NCI-H187 treated with DMSO at 0.1 percent for 48 hours (cell line): Measurements from ENCODE around the gene RASSF1.

ENCODE experiments used
- DNase-seq: peaks from one replicate; lab custom pipeline; 2025; lab: John Stamatoyannopoulos, UW

RASSF1 gene

DNA sequence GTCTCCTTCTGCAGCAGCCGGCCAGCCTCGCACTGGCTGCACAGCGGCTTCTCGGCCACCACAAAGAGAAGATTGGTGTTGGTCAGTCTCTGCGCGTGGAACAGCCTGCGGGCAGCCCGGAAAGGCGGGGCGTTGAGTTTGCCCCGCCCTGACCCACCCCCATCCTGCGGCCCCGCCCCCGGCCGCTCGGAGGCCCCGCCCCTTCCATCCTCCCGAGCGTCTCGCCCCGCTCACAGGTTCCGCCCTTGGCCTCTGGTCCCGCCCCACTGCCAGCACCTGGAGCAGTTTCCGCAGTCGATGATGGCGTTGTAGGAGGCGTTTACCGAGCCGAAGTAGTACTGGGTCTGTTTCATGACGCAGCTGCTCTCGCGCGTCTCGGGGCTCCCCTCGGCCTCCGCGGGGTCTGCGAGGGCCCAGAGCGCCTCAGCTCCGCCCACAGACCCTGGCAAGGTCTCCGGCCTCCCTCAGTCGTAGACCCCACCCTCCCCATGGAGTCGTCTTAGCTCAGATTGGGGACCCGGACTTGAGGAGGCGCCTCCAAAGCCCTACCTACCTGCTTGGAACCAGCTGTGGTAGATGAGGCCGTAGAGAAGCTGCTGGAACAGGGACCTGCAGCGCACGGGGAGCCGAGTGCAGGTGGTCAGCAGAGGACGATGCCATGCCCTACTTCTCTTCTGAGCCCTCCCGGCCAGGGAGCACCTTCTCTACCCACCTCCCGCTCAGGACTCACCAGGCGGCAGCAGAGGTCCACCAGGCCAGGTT, 24.6 kb upstream of the RASSF1 start:
- DNase-seq: no peak

DNA sequence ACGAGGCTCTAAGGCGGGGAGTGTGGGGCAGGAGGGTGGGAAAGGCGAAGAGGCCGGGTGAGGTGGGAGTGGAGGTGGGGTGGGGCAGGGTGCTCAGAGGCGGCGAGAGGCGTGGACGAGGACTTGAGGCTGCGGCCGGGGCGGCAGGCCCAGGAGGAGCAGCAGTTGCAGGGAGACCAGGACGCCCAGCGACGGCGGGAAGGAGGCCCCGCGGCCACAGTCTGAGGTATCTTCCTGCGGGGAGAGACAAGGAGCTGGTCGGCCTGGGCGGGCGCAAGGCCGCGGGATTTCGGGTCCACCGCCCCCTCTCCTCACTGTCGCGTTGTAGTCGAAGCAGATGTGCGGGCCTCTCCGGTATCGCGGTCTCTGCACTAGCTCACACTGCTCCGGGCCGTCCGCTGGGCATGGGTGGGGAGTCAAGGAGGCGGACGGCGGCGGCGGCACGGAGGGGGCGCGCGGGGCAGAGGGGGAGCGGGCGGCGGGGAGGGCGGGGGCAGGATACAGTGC, 24.0 kb upstream of the RASSF1 start:
- no peak for DNase-seq

- DNase-seq: no peak
Observed at GRCh38 chr3:50359760-50360110, 19.1 kb upstream of the RASSF1 start.

- peak; percentile 88 for DNase-seq
Observed at GRCh38 chr3:50358911-50359759, 18.5 kb upstream of the RASSF1 start, which contains the start of gene TMEM115. TSS of gene TMEM115 (minus strand) at chr3:50359521. CDS start at chr3:50359063, 458 bp downstream.

- no peak for DNase-seq
Observed at GRCh38 chr3:50358355-50358910, 17.8 kb upstream of the RASSF1 start.

- no peak for DNase-seq
Observed at GRCh38 chr3:50357481-50357880, 16.8 kb upstream of the RASSF1 start.

DNA sequence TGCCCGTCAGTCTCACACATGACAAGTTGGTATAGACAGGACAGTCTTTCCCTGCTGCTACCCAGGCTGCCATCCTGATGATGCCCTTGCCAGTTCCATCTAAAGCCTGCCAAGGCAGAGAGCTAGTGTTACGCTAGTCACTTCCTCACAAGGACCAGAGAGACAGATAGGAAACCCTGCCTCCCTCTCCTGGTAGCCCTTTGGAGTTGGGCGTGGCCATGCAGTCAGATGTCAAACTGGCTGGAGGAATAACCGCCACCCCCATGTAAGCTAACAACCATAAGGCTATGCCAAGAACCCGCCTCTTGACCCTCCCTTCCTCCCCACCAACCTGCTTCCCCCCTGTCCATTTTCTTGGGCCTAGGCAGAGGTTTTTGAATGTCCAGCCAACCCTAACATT, 15.9 kb upstream of the RASSF1 start:
- DNase-seq: no peak

GRCh38 chr3:50355829-50356552, 15.4 kb upstream of the RASSF1 start:
- no peak for DNase-seq

GRCh38 chr3:50354850-50355249, 14.2 kb upstream of the RASSF1 start:
- no peak for DNase-seq

- DNase-seq: no peak
Observed at GRCh38 chr3:50354186-50354764, 13.6 kb upstream of the RASSF1 start.

DNA sequence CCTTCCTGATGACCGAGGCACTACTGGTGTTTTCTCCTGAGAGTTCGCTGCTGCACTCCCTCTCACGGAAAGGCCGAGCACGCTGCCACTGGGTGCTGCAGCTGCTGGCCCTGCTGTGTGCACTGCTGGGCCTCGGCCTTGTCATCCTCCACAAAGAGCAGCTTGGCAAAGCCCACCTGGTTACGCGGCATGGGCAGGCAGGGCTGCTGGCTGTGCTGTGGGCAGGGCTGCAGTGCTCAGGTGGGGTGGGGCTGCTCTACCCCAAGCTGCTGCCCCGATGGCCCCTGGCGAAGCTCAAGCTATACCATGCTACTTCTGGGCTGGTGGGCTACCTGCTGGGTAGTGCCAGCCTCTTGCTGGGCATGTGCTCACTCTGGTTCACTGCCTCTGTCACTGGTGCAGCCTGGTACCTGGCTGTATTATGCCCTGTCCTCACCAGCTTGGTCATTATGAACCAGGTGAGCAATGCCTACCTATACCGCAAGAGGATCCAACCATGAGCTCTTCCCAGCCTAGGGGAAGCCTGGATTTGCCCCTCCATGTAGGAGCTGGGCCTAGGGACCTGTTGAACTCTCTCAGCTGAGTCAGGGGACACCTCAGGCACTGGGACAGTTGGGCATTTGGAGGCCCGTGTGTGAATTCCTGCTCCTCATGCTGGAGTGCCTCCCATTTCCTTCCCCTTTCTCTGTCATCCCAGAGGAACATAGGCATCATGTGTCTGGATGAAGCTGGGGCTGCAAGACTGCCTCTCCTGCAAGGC, 12.8 kb upstream of the RASSF1 start:
- no peak for DNase-seq

- no peak for DNase-seq
Observed at GRCh38 chr3:50352781-50353180, 12.1 kb upstream of the RASSF1 start.

DNA sequence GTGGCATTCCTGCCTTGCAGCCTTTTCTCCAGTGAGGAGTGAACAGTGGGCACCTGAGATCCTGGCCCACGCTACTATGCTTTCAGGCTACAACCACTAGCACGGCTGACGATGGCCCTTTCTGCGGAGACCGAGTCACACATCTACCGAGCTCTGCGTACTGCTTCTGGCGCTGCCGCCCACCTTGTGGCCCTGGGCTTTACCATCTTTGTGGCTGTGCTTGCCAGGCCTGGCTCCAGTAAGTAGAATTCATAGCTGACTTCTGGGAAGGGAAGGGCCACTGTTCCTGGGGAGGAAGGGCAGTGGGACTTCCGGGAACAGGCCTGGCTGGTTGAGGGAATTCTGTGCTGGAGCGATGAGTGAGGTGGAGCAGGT, 10.7 kb upstream of the RASSF1 start:
- no peak for DNase-seq

DNA sequence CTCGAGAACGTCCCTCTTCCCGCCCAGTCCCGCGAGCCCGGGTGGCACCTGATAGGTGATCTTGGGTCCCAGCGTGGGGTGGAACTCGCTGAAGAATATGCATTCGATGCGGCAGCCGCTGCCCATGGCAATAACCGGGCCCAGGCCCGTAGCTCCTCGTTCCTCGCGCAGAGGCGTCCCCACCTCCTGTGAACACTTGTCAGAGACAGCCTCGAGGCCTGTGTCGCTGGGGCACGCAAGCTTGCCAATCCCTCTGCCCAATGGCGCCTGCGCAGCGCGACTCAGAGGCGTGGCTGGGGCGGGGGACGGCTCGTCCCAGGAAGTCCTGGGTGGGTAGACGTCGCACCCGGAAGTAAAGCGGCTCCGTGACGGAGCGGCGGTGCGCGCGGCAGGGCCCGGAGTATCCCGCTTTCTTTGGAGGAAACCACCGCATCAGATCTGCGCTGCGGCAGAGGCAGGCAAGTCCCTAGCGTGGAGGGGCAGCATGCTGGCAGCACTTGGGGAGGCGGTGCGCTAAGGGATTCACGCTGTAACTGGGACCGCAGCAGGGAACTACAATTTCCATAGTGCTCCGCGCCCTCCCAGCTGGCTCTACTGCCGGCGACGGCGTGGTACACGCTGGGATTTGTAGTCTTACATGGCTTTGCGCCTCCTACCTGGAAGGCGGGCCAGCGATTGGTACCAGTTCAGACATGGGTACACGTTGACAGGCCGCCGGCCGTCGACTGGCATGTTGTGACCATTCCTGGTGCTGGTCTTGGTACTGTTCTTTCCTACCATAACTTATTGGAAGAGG, 10.1 kb upstream of the RASSF1 start, which contains the start of the genes CYB561D2 and NPRL2:
Gene CYB561D2 (plus strand): TSS at position 336 of the 796 bp plus-strand sequence. CDS start 572 bp downstream, outside the sequence.
Gene NPRL2 (minus strand): TSS at position 249 of the 796 bp plus-strand sequence. CDS start 123 bp downstream, at position 126.
- DNase-seq: peak; percentile 23

DNA sequence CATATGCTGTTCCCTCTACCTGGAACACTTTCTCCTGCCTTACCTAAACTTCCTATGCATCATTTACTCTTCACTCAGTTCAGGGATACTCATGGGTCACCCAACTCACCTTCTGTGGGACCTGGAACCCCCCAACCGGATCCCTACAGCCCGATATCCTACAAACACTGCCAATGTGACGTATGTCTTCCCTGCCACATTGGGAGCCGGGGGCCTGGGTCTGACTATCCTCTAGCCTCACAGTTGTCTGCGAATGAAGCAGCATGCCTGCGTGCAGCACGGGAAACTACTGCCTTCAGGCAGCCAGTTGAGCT, 9.5 kb upstream of the RASSF1 start:
- DNase-seq: no peak

GRCh38 chr3:50347187-50347813, 6.7 kb upstream of the RASSF1 start:
- DNase-seq: no peak

GRCh38 chr3:50345586-50346234, 5.1 kb upstream of the RASSF1 start, which contains the start of gene ZMYND10:
TSS of gene ZMYND10 (minus strand) at chr3:50345732. CDS start at chr3:50345579, 153 bp downstream.
- DNase-seq: no peak

DNA sequence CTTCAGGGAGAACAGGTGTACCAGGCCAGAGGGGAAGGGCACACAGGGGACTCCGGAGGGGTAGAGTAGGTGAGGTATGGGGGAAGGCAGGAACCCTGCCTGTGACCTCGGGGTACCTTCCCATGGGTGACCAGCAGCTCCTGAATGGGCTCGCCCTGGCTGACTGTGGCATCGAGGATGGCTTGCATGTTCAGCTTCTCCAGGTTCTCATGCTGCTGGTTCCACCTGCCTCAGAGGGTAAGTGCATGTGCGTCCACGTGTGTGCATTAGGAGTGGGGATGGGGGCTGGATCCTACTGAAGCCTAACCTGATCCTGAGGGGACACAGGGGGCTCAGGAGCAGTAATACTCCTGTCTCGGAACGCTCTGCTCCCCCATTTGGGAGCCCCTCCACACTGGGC, 4.4 kb upstream of the RASSF1 start:
- DNase-seq: no peak
